NCI-H1436 treated with DMSO at 0.1 percent for 48 hours (cell line): ENCODE measurements around the gene DCP1B.
A peak's percentile ranks its signal among the peaks of the same experiment; 100 is the strongest.

Source experiments
- DNase-seq: peaks from one replicate; lab custom pipeline; 2025; lab: John Stamatoyannopoulos, UW

DCP1B gene

GRCh38 chr12:2004113-2004929, at the start of gene DCP1B:
Gene DCP1B, minus strand, starts transcription at chr12:2004457. Its CDS starts 26 bp downstream, at chr12:2004431.
- peak; percentile 64 for DNase-seq

GRCh38 chr12:2053691-2054090, 49.4 kb upstream of the DCP1B start:
- no peak for DNase-seq

DNA sequence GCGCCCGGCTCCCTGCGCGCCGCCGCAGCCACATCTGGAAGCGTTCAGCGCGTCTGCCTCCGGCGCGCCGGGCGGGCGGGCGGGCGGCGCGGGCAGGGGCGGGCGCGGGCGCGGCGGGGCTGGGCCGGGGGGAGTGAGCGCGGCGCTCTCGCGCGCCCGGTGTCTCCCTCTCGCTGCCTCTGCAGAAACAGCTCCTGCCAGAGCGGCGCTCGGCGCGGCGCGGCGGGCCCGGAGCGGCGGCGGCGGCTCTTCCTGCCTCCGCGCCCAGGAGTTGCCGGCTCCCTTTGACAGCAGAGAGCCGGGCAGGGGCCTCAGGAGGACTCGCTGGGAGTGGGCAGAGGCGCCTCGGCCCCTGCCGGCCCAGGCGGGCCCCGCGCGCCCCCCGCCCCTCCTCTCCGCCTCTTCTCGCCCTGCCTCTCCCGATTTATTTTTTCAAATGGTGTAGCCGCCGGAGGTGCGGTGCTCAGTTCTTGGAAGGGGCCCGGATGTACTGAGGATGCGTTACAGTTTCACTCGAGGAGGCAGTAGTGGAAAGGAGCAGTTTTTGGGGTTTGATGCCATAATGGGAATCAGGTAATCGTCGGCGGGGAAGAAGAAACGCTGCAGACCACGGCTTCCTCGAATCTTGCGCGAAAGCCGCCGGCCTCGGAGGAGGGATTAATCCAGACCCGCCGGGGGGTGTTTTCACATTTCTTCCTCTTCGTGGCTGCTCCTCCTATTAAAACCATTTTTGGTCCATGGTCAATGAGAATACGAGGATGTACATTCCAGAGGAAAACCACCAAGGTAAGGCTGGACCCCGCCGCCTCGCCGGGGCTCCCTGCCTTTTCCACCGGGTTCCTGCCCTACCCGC, 48.8 kb upstream of the DCP1B start, which contains the start of gene CACNA1C:
Gene CACNA1C, plus strand, starts transcription at position 162 of the 853 bp plus-strand sequence. Its CDS starts 576 bp downstream, at position 738.
- no peak for DNase-seq

DNA sequence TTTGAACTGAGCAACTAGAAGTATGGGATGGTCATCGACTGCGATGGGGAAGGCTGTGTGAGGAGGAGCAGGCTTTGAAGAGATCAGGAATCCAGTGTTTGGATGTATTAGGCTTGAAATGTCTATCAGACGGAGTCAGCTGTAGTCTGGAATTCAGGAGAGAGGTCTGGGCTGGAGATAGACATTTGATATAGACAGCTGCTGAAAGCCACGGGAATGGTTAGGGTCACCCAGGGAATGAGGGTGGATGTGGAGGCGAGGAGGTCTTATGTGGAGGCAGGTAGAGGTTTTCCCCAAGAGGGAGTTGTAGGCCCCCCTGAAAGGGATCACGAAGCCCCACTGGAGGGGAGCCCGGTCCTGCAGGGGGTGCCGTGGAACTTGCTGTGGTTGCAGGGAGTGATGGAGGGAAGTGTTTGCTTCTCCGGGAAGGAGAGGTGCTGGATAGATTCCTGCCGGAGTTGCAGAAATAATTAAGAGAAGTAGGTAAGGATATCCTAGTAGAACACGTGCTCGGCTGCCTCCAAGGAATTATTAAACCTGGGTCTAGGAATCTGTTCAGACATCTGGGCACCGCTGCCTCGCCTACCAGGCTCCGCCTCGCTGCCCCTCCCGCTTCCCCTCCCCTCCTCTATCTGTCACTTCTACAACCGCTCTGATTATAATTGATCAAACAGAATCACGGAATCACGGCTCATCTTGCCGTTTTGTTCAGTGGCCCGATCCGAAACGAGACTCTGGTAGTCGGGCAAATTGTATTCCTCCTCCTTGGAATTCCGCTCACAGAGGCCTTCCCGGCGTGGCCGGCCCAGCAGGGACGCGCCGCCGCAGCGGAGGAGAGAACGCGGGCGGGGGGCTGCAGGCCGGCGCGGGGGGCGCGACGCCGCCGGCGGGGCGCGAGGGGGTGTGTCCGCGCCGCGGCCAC, 47.7 kb upstream of the DCP1B start:
- no peak for DNase-seq

DNA sequence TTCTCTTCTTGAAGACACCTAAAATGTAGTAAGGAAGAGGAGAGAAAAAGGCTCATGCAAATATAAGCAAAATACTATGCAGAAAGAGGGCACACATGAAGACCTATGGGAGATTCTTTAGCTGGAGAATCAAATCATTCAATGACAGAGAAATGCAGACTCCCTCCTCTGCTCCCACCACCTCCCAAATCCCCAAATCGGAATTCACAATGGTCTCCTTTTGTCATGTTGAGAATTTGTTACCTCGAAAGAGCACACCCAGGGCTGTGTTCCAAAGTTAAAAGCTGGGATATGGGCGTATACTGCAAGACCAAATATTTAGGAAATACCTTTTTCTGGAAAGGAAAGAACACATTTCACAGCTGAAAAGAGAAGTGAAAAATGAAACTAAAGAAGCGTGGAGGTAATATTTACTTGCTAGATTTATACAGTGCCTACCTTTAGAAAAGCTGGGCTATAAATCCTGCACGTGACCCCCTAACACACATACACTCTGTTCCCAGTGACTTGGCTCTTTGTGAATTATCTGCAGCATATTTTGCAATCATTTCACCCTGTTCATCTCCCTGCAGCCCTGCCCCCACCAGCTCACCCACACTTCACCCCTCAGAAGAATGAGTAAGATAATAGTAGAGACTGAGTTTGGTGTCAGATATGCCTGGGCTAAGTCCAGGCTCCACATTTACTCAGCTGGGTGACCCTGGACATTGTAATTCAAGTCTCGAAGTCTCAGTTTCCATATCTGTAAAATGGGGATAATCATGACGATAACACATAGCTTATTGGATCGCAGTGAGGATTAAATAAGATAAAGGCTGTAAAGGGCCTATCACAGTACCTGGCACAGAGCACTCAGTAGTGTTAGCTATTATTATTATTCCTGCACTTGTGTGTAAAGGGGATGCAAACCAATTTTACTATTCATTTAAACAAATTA, 45.6 kb upstream of the DCP1B start:
- DNase-seq: no peak

- no peak for DNase-seq
Measured at GRCh38 chr12:2047752-2048151, 43.5 kb upstream of the DCP1B start.

DNA sequence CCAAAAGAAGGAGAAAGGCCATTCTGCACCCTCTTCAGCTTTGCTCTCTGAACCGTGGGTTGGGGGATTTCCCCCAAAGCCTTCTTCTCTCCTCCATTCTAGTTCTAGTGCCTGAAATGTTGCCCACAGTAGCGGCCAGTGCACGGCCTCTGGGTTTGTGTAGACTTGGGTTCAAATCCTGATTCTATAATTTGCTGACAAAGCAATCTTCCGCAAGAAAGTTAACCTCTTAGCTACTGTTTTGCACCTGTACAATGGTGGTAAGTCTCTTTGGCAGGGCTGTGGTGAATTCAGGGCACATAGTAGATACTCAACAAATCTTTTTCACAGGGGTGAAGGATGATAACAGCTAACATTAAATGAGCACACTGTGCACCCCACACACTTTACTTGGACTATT, 42.7 kb upstream of the DCP1B start:
- DNase-seq: no peak

GRCh38 chr12:2044165-2044564, 39.9 kb upstream of the DCP1B start:
- no peak for DNase-seq

DNA sequence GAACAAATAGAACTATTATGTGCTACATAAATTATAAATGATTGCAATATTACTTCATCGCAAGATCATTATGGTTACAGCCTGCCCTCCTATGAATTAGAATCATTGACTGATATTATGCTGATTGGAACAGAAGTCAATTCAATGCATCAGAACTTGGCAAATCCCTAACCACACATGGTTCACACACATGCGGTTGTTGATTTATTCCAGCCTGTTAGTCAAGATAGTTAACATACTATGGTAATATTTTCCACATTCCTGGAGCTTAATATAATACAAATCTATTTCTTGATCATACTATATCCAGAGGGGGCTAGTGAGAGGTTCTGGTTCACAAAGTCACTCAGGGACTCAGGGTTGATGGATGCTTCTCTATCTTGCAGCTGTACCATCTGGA, 38.8 kb upstream of the DCP1B start:
- no peak for DNase-seq

DNA sequence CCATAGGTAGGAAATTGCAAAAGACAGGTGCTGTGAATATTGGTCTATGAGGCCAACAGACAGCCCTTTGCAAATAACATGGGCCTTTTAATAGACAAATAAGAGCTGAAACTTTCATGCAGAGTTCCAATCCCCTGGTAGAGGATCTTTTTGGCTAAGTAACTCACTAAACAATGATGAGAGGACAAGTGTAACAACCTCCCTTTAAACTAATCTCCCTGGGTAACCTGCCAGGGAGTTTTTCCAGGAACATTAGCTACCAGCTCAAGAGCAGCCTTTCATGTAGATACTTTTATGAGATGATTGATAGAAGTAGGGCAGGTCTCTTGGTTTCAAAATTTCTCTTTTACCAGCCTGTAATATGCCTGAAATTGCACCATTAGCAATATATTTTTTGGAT, 34.8 kb upstream of the DCP1B start:
- no peak for DNase-seq

- no peak for DNase-seq
Measured at GRCh38 chr12:2035431-2036055, 31.3 kb upstream of the DCP1B start.

DNA sequence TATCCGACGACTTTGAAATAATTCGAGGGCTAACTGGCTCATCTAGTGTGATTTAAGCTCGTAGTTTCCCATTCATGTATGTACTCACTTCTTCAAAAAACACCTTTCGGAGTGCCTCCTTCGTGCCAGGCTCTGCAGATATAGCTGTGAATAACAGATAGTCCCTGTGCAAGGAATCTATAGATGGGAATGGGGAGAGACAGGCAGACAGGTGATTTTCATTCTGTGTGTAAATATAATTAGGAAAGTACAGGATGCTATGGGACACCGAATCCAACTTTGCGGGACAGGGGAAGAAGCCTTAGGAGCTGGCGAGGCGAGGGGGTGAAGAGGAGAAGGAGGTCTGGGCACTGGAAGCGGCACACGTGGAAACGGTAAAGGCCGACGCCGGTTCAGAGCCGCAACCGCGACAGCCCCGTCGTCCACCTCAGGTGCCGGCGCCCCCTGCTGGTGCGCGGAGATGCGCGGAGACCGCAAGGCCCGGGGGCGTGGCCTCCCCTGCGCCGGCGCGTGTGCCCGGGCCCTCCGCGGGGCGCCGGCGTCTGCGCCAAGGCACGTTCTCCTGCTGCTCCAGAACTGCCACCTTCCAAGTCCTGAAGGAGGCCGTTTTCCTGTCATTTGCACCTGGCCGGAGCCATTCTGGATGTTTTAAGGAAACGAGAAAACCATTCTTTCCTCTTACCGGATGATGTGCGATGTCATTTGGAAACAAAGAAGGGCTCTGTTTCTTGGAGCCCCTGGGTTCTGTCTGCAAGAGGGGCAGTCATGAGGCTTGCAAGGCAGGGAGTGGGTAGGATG, 30.6 kb upstream of the DCP1B start:
- peak; percentile 40 for DNase-seq

GRCh38 chr12:2032506-2032905, 28.2 kb upstream of the DCP1B start:
- DNase-seq: no peak

DNA sequence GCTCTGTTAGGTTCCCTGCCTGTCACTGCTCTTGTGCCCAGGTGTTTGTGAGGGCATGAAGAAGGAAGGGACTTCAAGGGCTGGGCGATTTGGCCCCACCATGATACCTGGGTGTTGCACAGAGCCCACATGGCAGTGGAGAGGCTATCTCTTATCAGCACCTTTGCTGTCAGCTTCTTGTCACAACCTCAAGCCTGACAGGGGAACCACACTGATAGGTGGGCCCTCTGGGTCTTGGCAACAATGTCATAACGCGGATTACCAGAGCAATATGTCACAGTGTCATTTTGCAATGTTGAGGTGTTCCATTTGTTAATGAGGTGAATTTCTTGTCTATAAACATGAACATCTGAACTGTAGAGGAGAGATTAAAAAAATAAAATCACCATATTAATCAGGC, 25.6 kb upstream of the DCP1B start:
- DNase-seq: no peak

DNA sequence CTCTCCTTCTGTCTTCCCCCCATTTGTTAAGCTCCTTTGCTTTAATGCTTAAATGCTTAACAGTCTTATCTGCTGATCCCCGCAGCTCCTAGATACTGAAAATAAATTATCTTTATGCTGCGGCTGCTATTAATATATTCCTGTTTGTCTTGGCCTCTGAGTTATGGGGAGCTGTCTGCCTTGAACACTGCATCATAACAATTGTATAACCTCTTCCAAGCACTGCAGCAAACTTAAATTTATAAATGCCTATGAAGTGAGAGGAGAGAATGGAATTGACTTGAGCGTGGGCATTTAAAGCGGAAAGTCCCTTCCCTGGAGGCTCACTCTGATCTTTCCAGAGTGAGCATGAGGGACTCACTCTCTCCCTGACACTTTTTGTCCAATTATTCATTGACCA, 23.1 kb upstream of the DCP1B start:
- DNase-seq: no peak

DNA sequence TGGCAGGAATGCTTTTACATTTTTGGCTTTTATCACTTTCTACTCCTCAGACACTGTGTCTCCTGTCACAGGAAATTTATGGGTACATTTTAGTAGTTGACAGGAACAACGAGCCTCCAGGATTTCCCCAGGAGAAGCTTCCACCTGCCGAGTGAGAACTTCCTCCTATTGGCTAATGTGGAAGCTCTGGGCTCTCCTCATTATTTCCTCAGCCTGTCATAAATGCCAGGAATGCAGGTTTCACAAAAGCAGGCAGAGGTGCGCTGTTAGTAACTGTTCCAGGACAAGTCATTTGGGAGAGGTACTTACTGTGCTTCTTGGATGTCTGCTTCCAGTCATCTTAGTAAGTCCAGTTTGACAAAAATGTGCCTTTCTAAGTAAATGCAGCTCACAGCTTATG, 19.1 kb upstream of the DCP1B start:
- DNase-seq: no peak

- no peak for DNase-seq
Measured at GRCh38 chr12:2020511-2020910, 16.3 kb upstream of the DCP1B start.

GRCh38 chr12:2019126-2019525, 14.9 kb upstream of the DCP1B start:
- DNase-seq: no peak

GRCh38 chr12:2018391-2018790, 14.1 kb upstream of the DCP1B start:
- no peak for DNase-seq
